Right atrium auricular region (tissue), 2 donors: ENCODE data around the gene DNAJC3. TPM values are rescaled to one million over a fixed set of nuclear protein-coding genes. Genes with fewer than 3 reads are reported as not detected.

Source experiments
- DNase-seq: peaks from one replicate; pipeline ENCODE4 v3.0.0-alpha.2; 2019; ENCODE audit warnings: low spot score
- H3K27ac ChIP-seq, 2 donors: fragments of 200-600 bp; sonication (generic); 1 replicate in 1 of 2; 2 replicates in 1 of 2; pipeline ENCODE4 v1.5.1; 2016 to 2019
- H3K27me3 ChIP-seq, 2 donors: fragments of 200-600 bp; sonication (generic); one replicate each; pipeline versions ENCODE4 v1.5.1 to v1.6.0; 2017 to 2019
- H3K36me3 ChIP-seq: fragments of 200-600 bp; sonication (generic); one replicate; pipeline ENCODE4 v1.5.1; 2016
- H3K4me1 ChIP-seq, 2 donors: fragments of 200-600 bp; sonication (generic); one replicate each; pipeline versions ENCODE4 v1.5.1 to v1.6.0; 2017 to 2019
- H3K4me3 ChIP-seq, 2 donors: fragments of 200-600 bp; sonication (generic); 1 replicate in 1 of 2; 2 replicates in 1 of 2; pipeline ENCODE4 v1.5.1; 2017 to 2019; ENCODE audit warnings: mild to moderate bottlenecking in 1 of 2, moderate library complexity in 1 of 2
- H3K9me3 ChIP-seq, 2 donors: fragments of 200-600 bp; sonication (generic); one replicate each; pipeline ENCODE4 v1.5.1; 2019
- CTCF ChIP-seq, 2 donors: fragments of 200-600 bp; sonication (generic); IDR thresholded peaks; one replicate each; pipeline ENCODE4 v1.5.1; 2019; ENCODE audit warnings: antibody characterized with exemption in 2 of 2
- total RNA-seq, 2 donors: library from RNA; depleted of rRNA; stranded (reverse); fragments of >200 nt; gene quantifications; one replicate each; pipeline ENCODE4 v1.1.0, GENCODE V29; 2016

The DNAJC3 gene
- total RNA-seq = 10 to 100 TPM; 32.6 to 37.7 TPM

GRCh38 chr13:95676762-95677563, at the start of gene DNAJC3:
Gene DNAJC3, plus strand, starts transcription at chr13:95677139. Its CDS starts 117 bp downstream, at chr13:95677256.
- no peaks in the 10 kb centered on the region for H3K27me3 ChIP-seq
- peaks cover 0 to 30% of the 10 kb centered on the region in 2 donors for H3K4me1 ChIP-seq
- H3K27ac ChIP-seq = peak within 1 kb of the TSS; percentile 95 to 97
- peak within 1 kb of the TSS; percentile 86 to 91 for H3K4me3 ChIP-seq
- TF ChIP-seq CTCF (IDR thresholded peaks at IDR 0.05) = no peak
- H3K9me3 ChIP-seq = peaks cover 0 to 9% of the 10 kb centered on the region in 2 donors
- no peaks in the 10 kb centered on the region for H3K36me3 ChIP-seq
- DNase-seq = peak; percentile 99

- no peaks in the 10 kb centered on the region for H3K4me1 ChIP-seq
- peaks cover 0 to 8% of the 10 kb centered on the region in 2 donors for H3K9me3 ChIP-seq
- H3K36me3 ChIP-seq = peaks cover 6% of the 10 kb centered on the region
- H3K27ac ChIP-seq = no peak overlapping the region
- no peak overlapping the region for H3K4me3 ChIP-seq
- no peak for DNase-seq
- H3K27me3 ChIP-seq = no peaks in the 10 kb centered on the region
- no peak for TF ChIP-seq CTCF (IDR thresholded peaks at IDR 0.05)
Measured at GRCh38 chr13:95627590-95627989, 49.3 kb upstream of the DNAJC3 start.

GRCh38 chr13:95628488-95628887, 48.5 kb upstream of the DNAJC3 start:
- H3K9me3 ChIP-seq = peaks cover 0 to 8% of the 10 kb centered on the region in 2 donors
- H3K36me3 ChIP-seq = peaks cover 6% of the 10 kb centered on the region
- H3K27me3 ChIP-seq = no peaks in the 10 kb centered on the region
- no peak for DNase-seq
- no peak overlapping the region for H3K27ac ChIP-seq
- H3K4me3 ChIP-seq = no peak overlapping the region
- no peak for TF ChIP-seq CTCF (IDR thresholded peaks at IDR 0.05)
- no peaks in the 10 kb centered on the region for H3K4me1 ChIP-seq

- H3K36me3 ChIP-seq = peaks cover 6% of the 10 kb centered on the region
- no peak overlapping the region for H3K4me3 ChIP-seq
- no peaks in the 10 kb centered on the region for H3K27me3 ChIP-seq
- no peak overlapping the region for H3K27ac ChIP-seq
- no peak for DNase-seq
- H3K9me3 ChIP-seq = peaks cover 0 to 8% of the 10 kb centered on the region in 2 donors
- H3K4me1 ChIP-seq = no peaks in the 10 kb centered on the region
- TF ChIP-seq CTCF (IDR thresholded peaks at IDR 0.05) = no peak
Measured at GRCh38 chr13:95629071-95629470, 47.9 kb upstream of the DNAJC3 start.

GRCh38 chr13:95630593-95630992, 46.3 kb upstream of the DNAJC3 start:
- DNase-seq = no peak
- H3K4me1 ChIP-seq = no peaks in the 10 kb centered on the region
- peaks cover 6% of the 10 kb centered on the region for H3K36me3 ChIP-seq
- H3K9me3 ChIP-seq = peaks cover 0 to 8% of the 10 kb centered on the region in 2 donors
- no peaks in the 10 kb centered on the region for H3K27me3 ChIP-seq
- no peak for TF ChIP-seq CTCF (IDR thresholded peaks at IDR 0.05)
- no peak overlapping the region for H3K27ac ChIP-seq
- no peak overlapping the region for H3K4me3 ChIP-seq
